Muscle layer of colon (tissue), 2 donors: ENCODE data around the gene TBX19.
"Not testable (repeated sequence)": the region's sequence is repeated elsewhere in the genome, so short reads cannot be mapped to it uniquely, and the experiment has no call there.

Experiments
- H3K27ac ChIP-seq: one replicate; pipeline ENCODE4 v1.7.0; 2013; ENCODE audit warnings: low read depth, mild to moderate bottlenecking, low read length, moderate library complexity
- H3K27me3 ChIP-seq, 2 donors: one replicate each; pipeline ENCODE4 v1.7.0; 2013; ENCODE audit warnings: low read length in 2 of 2, mild to moderate bottlenecking in 2 of 2; ENCODE audit not compliant: insufficient read depth in 2 of 2, control insufficient read depth in 1 of 2
- H3K36me3 ChIP-seq: one replicate; pipeline ENCODE4 v1.7.0; 2013; ENCODE audit warnings: mild to moderate bottlenecking, low read length; ENCODE audit not compliant: insufficient read depth
- H3K4me1 ChIP-seq: one replicate; pipeline ENCODE4 v1.7.0; 2013; ENCODE audit warnings: mild to moderate bottlenecking, low read length; ENCODE audit not compliant: insufficient read depth
- H3K4me3 ChIP-seq, 2 donors: one replicate each; pipeline ENCODE4 v1.7.0; 2013; ENCODE audit warnings: low read length in 2 of 2, low read depth in 1 of 2, mild to moderate bottlenecking in 1 of 2, moderate library complexity in 1 of 2
- H3K9ac ChIP-seq: one replicate; pipeline ENCODE4 v1.7.0; 2013; ENCODE audit warnings: low read length
- H3K9me3 ChIP-seq: one replicate; pipeline ENCODE4 v1.7.0; 2013; ENCODE audit warnings: mild to moderate bottlenecking, low read length
- donor health status: abdominal sarcoma.
- donor health status: Adenocarcinoma of cecum.

The TBX19 gene

DNA sequence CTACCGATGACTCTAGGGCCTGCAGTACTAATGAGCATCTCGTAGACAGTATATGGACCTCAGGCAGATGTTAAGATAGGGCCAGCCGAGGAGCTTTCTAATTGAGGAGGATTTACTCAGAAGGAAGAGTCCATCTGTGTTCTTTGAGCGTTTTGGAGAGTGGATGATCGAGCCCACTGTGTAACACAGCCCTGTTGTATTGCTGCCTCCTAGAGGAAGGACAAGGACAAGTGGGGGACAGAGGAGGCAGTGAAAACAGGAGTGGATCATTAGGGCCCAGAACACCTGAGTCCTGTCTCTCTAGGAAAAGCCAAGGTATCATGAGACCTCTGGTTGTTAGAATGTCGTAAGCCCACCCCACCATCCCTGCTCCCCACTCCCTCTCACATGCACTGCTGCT is 62.9 kb downstream of the TBX19 start:
- Histone ChIP-seq H3K27me3 (no peaks in the 10 kb centered on the region), H3K36me3 (no peaks in the 10 kb centered on the region), H3K4me1 (peaks cover 15% of the 10 kb centered on the region), H3K4me3 (no peak overlapping the region), H3K27ac (peak overlapping the region; percentile 36), H3K9ac (no peak overlapping the region), H3K9me3 (no peaks in the 10 kb centered on the region)

DNA sequence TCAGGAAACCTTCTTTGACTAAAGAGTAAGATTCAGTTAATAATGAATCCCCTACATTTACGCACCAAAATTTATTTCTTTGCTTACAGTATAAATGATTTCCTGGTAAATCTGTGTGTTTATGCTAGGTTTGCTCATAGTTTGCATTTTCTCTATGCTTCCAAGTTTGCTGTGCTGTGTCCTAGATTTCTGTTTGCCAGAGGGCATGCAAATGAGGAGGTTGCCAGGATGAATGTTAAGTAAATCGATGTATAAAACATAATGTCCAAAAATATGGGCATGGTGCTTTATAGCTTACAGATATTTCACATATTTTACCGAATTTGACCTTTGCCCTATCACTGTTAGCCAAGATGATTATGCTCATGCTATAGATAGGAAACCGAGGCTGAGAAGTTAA is 63.8 kb downstream of the TBX19 start:
- H3K27ac ChIP-seq = no peak overlapping the region
- H3K4me1 ChIP-seq = peaks cover 15% of the 10 kb centered on the region
- no peaks in the 10 kb centered on the region for H3K36me3 ChIP-seq
- no peak overlapping the region for H3K9ac ChIP-seq
- H3K4me3 ChIP-seq = no peak overlapping the region
- H3K27me3 ChIP-seq = no peaks in the 10 kb centered on the region
- no peaks in the 10 kb centered on the region for H3K9me3 ChIP-seq

DNA sequence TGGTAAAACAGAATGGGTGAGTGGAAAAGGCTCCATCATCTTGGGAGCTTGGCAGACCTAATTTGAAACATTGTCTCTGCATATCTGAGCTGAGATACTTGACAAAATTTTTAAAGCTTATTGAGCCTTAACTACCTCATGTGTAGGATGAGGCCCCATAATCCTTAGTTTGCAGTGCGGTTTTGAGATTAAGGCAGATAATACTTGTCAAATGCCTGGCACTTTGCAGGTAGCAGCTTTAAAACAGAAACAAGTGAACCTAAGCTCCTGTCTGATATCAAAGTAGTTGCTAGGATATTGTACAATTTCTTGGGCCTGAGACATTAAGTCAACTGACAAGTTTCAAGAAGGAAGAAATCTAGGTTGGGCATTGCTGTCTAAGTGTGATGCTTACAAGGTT is 65.3 kb downstream of the TBX19 start:
- no peak overlapping the region for H3K9ac ChIP-seq

DNA sequence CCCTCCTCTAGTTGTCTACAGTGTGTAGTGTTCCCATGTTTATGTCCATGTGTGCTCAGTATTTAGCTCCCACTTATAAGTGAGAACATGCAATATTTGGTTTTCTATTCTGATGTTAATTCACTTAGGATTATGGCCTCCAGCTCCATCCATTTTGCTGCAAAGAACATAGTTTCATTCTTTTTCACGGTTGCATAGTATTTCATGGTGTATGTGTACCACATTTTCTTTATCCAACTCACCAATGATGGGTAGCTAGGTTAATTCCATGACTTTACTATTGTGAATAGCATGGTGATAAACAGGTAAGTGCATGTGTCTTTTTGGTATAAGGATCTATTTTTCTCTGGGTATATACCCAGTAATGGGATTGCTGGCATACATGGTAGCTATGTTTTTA is 67.0 kb downstream of the TBX19 start:
- Histone ChIP-seq H3K36me3 (no peaks in the 10 kb centered on the region), H3K4me3 (no peak overlapping the region), H3K27ac (no peak overlapping the region)

More for the DNA sequence above, 65.3 kb downstream of the TBX19 start:
- no peaks in the 10 kb centered on the region for H3K27me3 ChIP-seq
- no peak overlapping the region for H3K27ac ChIP-seq
- no peak overlapping the region for H3K4me3 ChIP-seq
- H3K36me3 ChIP-seq = no peaks in the 10 kb centered on the region
- no peaks in the 10 kb centered on the region for H3K9me3 ChIP-seq
- peaks cover 15% of the 10 kb centered on the region for H3K4me1 ChIP-seq

DNA sequence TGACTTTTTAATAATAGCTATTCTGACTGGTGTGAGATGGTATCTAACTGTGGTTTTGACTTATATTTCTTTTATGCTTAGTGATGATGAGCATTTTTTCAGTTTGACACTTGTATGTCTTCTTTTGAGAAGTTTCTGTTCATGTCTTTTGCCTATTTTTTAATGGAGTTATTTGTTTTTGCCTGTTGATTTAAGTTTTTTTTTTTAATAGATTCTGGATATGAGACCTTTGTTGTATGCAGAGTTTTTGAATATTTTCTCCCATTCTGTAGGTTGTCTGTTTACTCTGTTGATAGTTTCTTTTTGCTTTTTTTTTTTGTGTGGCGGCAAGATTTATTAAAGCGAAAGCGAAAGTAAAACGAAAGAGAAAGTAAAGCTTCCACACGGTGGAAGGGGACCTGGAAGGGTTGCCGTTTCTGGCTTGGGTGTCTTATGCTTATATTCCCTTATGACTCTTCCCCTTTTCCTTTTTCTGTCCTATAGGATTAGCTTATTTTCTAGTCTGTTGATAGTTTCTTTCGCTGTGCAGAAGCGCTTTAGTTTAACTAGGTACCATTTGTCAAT is 67.6 kb downstream of the TBX19 start:
- Histone ChIP-seq H3K9ac (no peak overlapping the region), H3K36me3 (no peaks in the 10 kb centered on the region), H3K27ac (no peak overlapping the region), H3K9me3 (no peaks in the 10 kb centered on the region), H3K27me3 (no peaks in the 10 kb centered on the region), H3K4me1 (peaks cover 5% of the 10 kb centered on the region), H3K4me3 (peak overlapping the region in 1 of 2 donors; percentile 20)

More for the DNA sequence above, 67.0 kb downstream of the TBX19 start:
- Histone ChIP-seq H3K4me1 (peaks cover 9% of the 10 kb centered on the region), H3K27me3 (no peaks in the 10 kb centered on the region), H3K9me3 (no peaks in the 10 kb centered on the region), H3K9ac (no peak overlapping the region)

DNA sequence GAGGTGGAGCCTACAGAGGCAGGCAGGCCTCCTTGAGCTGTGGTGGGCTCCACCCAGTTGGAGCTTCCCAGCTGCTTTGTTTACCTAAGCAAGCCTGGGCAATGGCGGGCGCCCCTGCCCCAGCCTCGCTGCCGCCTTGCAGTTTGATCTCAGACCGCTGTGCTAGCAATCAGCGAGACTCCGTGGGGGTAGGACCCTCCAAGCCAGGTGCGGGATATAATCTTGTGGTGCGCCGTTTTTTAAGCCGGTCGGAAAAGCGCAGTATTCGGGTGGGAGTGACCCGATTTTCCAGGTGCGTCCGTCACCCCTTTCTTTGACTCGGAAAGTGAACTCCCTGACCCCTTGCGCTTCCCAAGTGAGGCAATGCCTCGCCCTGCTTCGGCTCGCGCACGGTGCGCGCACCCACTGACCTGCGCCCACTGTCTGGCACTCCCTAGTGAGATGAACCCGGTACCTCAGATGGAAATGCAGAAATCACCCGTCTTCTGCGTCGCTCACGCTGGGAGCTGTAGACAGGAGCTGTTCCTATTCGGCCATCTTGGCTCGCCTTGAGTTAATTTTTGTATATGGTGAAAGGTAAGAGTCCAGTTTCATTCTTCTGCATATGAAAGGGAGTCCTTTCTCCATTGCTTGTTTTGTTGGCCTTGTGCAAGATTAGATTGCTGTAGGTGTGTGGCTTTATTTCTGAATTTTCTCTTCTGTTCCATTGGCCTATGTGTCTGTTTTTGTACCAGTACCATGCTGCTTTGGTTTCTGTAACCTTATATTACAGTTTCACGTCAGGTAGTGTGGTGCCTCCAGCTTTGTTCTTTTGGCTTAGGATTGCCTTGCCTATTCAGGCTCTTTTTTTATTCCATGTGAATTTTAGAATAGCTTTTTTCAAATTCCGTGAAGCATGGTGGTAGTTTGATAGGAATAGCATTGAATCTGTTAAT is 73.9 kb downstream of the TBX19 start:
- H3K4me3 ChIP-seq, H3K27ac ChIP-seq, H3K9ac ChIP-seq, H3K4me1 ChIP-seq, H3K9me3 ChIP-seq, H3K36me3 ChIP-seq, H3K27me3 ChIP-seq: not testable (repeated sequence)

DNA sequence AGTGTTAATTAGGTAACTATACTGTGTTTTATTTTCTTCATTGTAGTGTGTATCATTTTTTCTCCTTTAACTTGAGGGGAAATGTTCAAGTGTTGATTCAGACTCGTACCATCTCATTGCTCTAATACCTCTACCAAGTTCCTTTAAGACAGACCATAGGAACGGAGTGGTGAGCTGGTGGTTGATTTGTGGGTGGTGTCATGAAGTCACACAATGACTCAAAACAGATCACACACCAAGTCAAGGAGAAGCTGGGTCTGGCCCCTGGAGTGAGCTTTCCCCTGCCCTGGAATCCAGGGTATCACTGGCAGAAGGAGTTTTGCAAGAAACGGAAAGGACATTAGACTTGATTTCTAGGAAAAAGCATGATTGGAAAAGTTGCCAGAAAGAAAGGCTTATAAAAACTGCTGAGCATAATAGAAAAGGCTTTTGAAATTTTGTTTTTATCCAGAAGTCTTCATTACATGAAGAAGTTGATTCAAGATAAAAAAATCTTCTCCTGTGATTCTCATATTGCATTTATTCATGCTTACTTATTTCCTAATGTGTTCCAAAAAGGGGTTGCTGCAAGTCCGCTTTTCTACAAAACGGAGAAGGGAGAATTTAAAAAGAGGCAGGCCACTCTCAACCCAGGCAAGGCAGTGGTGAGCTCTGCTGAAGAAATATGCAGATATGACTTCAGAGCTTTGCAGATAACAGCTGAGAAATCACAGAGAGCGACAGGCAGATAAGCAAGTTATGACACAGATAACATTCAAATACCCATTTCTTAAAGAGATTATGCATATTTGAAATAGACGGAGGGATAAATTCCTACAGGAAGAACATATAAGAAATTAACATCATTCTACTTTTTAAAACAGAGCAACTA is 79.7 kb downstream of the TBX19 start:
- no peak overlapping the region for H3K4me3 ChIP-seq
- H3K27ac ChIP-seq = no peak overlapping the region
- no peaks in the 10 kb centered on the region for H3K9me3 ChIP-seq
- H3K36me3 ChIP-seq = no peaks in the 10 kb centered on the region
- H3K9ac ChIP-seq = no peak overlapping the region
- H3K4me1 ChIP-seq = peaks cover 17% of the 10 kb centered on the region
- no peaks in the 10 kb centered on the region for H3K27me3 ChIP-seq

DNA sequence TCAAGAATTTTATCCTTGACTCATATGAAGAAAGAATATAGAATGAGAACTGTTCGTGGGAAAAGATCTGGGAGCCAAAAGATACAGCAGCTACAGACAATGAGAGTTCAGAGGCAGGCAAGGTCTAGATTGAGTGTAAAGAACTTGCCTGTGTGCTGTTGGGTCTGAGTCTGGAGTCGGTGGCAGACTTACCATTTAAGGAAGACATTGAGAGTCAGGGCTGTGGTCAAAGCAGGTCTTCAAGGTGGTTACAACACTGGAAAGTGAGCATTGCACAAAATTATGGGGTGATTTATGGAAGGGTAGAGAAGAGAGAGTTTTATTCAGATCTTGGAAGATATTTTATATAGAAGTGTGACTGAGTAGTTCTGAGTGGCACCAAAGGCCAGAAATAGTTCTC is 80.6 kb downstream of the TBX19 start:
- no peak overlapping the region for H3K27ac ChIP-seq
- H3K36me3 ChIP-seq = no peaks in the 10 kb centered on the region
- no peaks in the 10 kb centered on the region for H3K27me3 ChIP-seq
- peak overlapping the region in 1 of 2 donors; percentile 13 for H3K4me3 ChIP-seq
- no peak overlapping the region for H3K9ac ChIP-seq
- peaks cover 17% of the 10 kb centered on the region for H3K4me1 ChIP-seq
- H3K9me3 ChIP-seq = no peaks in the 10 kb centered on the region

DNA sequence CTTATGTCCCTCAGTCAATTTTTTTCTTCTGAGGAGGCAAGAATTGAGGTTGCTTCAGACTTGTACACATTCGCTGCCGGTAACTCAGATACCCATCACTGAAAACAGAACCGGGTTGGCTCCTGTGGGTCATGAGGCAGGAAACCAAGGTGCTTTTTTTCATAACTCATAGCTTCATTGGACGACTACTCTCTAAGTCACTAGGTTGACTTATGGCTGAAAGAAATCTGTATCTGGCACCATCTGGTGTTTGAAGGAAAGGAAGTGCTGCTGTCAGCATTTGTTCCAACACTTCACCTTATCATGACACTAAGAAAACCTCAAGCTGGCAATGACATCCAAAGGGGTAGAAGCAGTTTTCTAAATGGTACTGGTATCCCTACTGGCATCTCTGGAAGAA is 82.3 kb downstream of the TBX19 start:
- H3K27ac ChIP-seq = no peak overlapping the region
- no peaks in the 10 kb centered on the region for H3K36me3 ChIP-seq
- no peak overlapping the region for H3K4me3 ChIP-seq
- H3K27me3 ChIP-seq = no peaks in the 10 kb centered on the region
- H3K9me3 ChIP-seq = no peaks in the 10 kb centered on the region
- peaks cover 17% of the 10 kb centered on the region for H3K4me1 ChIP-seq
- H3K9ac ChIP-seq = no peak overlapping the region
